ENCODE data around the gene ASIC1. TPM values are rescaled to one million over a fixed set of nuclear protein-coding genes. Genes with fewer than 3 reads are reported as not detected.

The ASIC1 gene
- total and polyA plus RNA-seq, 2 donors from 2014 or later: 0.99 to 1.6 TPM

DNA sequence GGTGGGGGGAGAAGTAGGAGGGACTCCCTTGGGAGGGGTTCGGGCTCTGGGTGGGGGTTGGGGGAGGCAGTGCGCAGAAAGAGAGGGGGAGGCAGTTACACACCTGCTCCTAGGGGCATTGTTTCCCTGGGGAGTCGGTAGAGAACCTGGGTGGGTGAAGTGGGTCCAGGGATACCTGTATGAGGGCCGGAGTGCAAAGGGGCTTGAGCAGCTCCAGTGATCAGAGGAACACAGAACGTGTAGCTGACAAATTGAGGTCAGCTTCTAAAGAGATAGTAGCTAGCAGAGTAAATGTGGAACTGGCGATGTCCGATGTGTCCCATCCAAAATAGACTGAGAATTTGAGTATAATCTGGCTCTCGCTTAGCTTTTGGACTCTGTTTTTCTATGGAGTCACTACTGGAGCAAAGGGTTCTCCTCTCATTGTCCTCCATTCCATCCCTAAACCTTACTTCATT is 28.2 kb downstream of the ASIC1 start:
- FAIRE-seq (no peak), DNase-seq (peak in 2 of 5 donors; percentile 36 to 81)
- H3K9ac ChIP-seq (ENCODE audit: low read length in 3 of 3): peak overlapping the region; percentile 38 to 73 (median 71)
- H3K9me3 ChIP-seq (ENCODE audit: control insufficient read depth in 2 of 3, insufficient read depth in 1 of 3, low read length in 3 of 3): no peaks in the 10 kb centered on the region
- H3K27ac ChIP-seq (ENCODE audit: low read depth in 2 of 2, low read length in 2 of 2): peak overlapping the region; percentile 79 to 87
- H3K4me3 ChIP-seq (ENCODE audit: low read length in 3 of 3): peak overlapping the region; percentile 74 to 92 (median 84)
- intact Hi-C loops (cut with DNase I): no loop called here
- no peaks in the 10 kb centered on the region for H3K27me3 ChIP-seq (ENCODE audit: control insufficient read depth, insufficient read depth, low read length)
- TF ChIP-seq, protein P1, sequence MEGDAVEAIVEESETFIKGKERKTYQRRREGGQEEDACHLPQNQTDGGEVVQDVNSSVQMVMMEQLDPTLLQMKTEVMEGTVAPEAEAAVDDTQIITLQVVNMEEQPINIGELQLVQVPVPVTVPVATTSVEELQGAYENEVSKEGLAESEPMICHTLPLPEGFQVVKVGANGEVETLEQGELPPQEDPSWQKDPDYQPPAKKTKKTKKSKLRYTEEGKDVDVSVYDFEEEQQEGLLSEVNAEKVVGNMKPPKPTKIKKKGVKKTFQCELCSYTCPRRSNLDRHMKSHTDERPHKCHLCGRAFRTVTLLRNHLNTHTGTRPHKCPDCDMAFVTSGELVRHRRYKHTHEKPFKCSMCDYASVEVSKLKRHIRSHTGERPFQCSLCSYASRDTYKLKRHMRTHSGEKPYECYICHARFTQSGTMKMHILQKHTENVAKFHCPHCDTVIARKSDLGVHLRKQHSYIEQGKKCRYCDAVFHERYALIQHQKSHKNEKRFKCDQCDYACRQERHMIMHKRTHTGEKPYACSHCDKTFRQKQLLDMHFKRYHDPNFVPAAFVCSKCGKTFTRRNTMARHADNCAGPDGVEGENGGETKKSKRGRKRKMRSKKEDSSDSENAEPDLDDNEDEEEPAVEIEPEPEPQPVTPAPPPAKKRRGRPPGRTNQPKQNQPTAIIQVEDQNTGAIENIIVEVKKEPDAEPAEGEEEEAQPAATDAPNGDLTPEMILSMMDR (IDR thresholded peaks at IDR 0.05; ENCODE audit: borderline replicate concordance, extremely low read depth, insufficient read depth): no peak
- peaks cover 10 to 32% (median 27%) of the 10 kb centered on the region in 3 donors for H3K36me3 ChIP-seq (ENCODE audit: control insufficient read depth in 2 of 3, insufficient read depth in 3 of 3, low read length in 3 of 3)
- H3K4me1 ChIP-seq (ENCODE audit: control insufficient read depth in 2 of 3, insufficient read depth in 2 of 3, low read depth in 1 of 3, low read length in 3 of 3): peaks cover 0 to 10% (median 4%) of the 10 kb centered on the region in 3 donors

DNA sequence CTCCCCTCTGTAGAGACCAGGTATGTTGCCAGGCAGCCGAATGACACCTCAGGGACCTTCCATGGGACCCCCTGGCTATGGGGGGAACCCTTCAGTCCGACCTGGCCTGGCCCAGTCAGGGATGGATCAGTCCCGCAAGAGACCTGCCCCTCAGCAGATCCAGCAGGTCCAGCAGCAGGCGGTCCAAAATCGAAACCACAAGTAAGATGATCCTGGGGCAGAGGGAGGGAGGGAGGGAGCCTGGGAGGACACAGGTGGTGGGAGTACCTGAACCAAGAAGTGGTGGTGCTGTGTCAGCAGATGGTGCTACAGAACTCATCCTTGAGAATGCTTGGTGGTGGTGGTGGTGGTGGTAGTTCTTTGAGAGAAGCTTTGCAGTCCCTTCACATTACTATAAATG is 28.8 kb downstream of the ASIC1 start:
- FAIRE-seq (no peak), DNase-seq (peak in 2 of 5 donors; percentile 63 to 64)
- Histone ChIP-seq H3K9ac (ENCODE audit: low read length in 3 of 3) (peak overlapping the region in 1 of 3 donors; percentile 38), H3K27ac (ENCODE audit: low read depth in 2 of 2, low read length in 2 of 2) (peak overlapping the region in 1 of 2 donors; percentile 87), H3K27me3 (ENCODE audit: control insufficient read depth, insufficient read depth, low read length) (no peaks in the 10 kb centered on the region), H3K9me3 (ENCODE audit: control insufficient read depth in 2 of 3, insufficient read depth in 1 of 3, low read length in 3 of 3) (no peaks in the 10 kb centered on the region), H3K36me3 (ENCODE audit: control insufficient read depth in 2 of 3, insufficient read depth in 3 of 3, low read length in 3 of 3) (peaks cover 10 to 32% (median 29%) of the 10 kb centered on the region in 3 donors), H3K4me3 (ENCODE audit: low read length in 3 of 3) (peak overlapping the region; percentile 74 to 92 (median 84)), H3K4me1 (ENCODE audit: control insufficient read depth in 2 of 3, insufficient read depth in 2 of 3, low read depth in 1 of 3, low read length in 3 of 3) (peaks cover 0 to 8% (median 4%) of the 10 kb centered on the region in 3 donors)
- TF ChIP-seq, protein P1 (IDR thresholded peaks at IDR 0.05; ENCODE audit: borderline replicate concordance, extremely low read depth, insufficient read depth): no peak
- intact Hi-C loops (cut with DNase I): no loop called here

DNA sequence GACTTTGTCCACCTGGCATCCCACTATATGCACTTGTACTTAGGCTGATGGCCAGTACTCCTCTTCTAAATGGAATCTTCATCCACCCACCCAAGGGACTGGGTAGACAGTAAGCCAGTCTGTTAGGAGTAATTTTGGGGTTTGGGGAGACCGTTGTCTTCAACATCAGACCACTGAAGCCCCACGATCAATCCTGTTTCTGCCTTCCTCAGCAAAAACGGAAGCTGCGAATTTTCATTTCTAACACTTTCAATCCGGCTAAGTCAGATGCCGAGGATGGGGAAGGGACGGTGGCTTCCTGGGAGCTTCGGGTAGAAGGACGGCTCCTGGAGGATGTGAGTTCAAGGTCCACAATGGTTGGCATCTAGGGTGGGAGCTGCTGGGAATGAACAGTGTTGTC is 29.8 kb downstream of the ASIC1 start:
- intact Hi-C loops (cut with DNase I): no loop called here
- FAIRE-seq (no peak), DNase-seq (peak in 1 of 5 donors; percentile 15)
- H3K4me1 ChIP-seq (ENCODE audit: control insufficient read depth in 2 of 3, insufficient read depth in 2 of 3, low read depth in 1 of 3, low read length in 3 of 3): peaks cover 0 to 8% (median 4%) of the 10 kb centered on the region in 3 donors
- no peak overlapping the region for H3K27ac ChIP-seq (ENCODE audit: low read depth in 2 of 2, low read length in 2 of 2)
- no peak overlapping the region for H3K9ac ChIP-seq (ENCODE audit: low read length in 3 of 3)
- H3K36me3 ChIP-seq (ENCODE audit: control insufficient read depth in 2 of 3, insufficient read depth in 3 of 3, low read length in 3 of 3): peaks cover 10 to 32% (median 29%) of the 10 kb centered on the region in 3 donors
- H3K4me3 ChIP-seq (ENCODE audit: low read length in 3 of 3): no peak overlapping the region
- H3K9me3 ChIP-seq (ENCODE audit: control insufficient read depth in 2 of 3, insufficient read depth in 1 of 3, low read length in 3 of 3): no peaks in the 10 kb centered on the region
- no peaks in the 10 kb centered on the region for H3K27me3 ChIP-seq (ENCODE audit: control insufficient read depth, insufficient read depth, low read length)
- TF ChIP-seq, protein P1 (IDR thresholded peaks at IDR 0.05; ENCODE audit: borderline replicate concordance, extremely low read depth, insufficient read depth): no peak

DNA sequence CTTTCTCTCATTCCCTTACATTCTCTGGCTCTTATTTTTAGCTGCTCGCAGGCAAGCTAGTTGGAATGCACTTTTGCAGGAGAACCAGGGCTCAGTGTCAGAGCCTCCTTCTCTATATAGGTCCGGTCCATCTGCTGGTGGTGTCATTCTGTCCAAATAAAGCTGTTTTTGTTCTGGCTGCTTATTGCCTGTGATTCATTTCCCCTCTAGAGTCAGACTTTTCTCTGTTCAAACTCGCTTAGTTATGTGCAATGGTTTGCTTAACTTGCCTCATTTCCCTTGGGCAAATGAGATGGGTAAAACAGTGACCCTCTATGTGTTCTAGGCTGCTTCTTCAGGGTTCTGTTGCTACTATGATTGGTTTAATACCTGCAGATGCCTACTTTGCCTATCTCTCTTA is 30.6 kb downstream of the ASIC1 start:
- Histone ChIP-seq H3K9ac (ENCODE audit: low read length in 3 of 3) (no peak overlapping the region), H3K27me3 (ENCODE audit: control insufficient read depth, insufficient read depth, low read length) (no peaks in the 10 kb centered on the region), H3K27ac (ENCODE audit: low read depth in 2 of 2, low read length in 2 of 2) (no peak overlapping the region), H3K4me3 (ENCODE audit: low read length in 3 of 3) (no peak overlapping the region), H3K36me3 (ENCODE audit: control insufficient read depth in 2 of 3, insufficient read depth in 3 of 3, low read length in 3 of 3) (peaks cover 10 to 35% (median 29%) of the 10 kb centered on the region in 3 donors), H3K9me3 (ENCODE audit: control insufficient read depth in 2 of 3, insufficient read depth in 1 of 3, low read length in 3 of 3) (no peaks in the 10 kb centered on the region), H3K4me1 (ENCODE audit: control insufficient read depth in 2 of 3, insufficient read depth in 2 of 3, low read depth in 1 of 3, low read length in 3 of 3) (peaks cover 0 to 8% (median 4%) of the 10 kb centered on the region in 3 donors)
- TF ChIP-seq, protein P1 (IDR thresholded peaks at IDR 0.05; ENCODE audit: borderline replicate concordance, extremely low read depth, insufficient read depth): no peak
- DNase-seq (no peak), FAIRE-seq (no peak)
- intact Hi-C loops (cut with DNase I): no loop called here
